NCI-H446 treated with DMSO at 0.1 percent for 48 hours (cell line): ENCODE data around the gene WDR77.

Experiments
- DNase-seq: peaks from one replicate; lab custom pipeline; 2025; lab: John Stamatoyannopoulos, UW

Gene WDR77

DNA sequence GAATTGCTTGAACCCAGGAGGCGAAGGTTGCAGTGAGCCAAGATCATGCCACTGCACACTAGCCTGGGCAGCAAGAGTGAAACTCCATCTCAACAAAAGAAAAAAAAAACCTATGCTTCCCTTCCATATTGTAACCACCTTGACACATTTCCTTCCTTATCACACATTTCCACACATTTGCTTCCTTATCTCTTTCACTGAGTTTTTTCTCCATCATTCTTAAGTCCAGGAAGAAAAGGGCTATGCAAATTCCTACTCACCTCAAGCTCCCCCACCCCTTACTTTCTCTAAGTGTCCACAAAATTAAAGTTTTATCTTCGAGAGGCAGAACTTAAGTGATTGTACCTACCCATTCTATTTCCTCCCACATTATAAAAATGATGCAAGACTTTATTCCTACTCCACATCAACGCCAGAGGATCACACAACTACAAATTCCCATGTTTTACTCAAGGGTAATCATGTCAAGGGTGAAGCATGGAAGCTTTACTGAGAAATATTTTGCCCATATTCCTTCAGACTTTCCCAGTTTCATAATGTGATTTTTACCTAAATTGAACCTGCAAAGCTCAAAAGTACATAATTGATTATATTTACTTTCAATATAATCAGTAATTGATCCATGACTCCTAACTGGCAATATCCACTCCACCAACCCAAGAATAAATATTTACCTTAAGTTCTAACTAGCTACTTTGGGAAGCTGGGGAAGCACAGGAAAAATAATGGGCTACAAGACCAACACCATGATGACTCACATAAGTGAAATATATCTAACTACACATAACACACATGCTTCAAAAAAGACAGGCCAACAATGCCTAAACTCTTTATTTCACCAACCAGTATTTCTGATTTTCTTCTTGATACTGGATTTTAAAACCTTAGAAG, 9.3 kb downstream of the WDR77 start:
- no peak for DNase-seq

DNA sequence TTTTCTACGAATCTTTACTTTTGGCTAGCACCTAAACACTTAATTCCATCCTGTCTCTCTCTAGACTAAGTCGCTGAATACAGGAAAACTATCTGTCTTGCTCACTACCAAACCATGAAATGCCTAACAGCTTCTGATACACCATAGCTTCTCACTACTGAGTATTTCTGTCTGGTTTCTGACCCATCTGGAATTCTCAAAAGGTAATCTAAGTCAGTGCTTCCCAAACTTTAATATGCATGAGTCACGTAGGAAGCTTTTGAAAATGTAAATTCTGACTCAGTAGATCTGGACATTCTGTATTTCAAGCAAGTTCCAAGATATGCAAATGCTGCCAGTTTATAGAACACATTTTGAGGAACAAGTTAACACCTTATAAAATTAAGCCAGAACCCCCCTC, 12.3 kb downstream of the WDR77 start:
- no peak for DNase-seq

DNA sequence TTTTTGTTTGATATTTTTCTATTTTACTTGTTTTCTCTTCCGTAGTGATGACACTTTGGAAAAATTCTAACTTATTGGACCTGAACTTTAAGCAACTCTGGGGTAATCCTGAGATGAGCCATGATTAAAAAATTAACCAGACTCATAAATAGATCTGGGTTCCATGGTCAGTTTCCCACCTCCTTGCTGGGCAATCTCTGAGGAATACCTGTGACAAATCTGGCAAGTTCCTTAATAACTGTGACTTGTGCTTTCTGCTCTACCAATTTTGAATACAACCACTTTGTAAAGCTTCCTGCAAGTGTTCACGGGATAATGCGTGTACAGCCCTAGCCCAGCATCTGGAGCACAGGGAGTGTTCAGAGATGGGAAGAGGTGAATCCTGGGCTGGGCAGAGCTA, 24.8 kb downstream of the WDR77 start:
- no peak for DNase-seq

DNA sequence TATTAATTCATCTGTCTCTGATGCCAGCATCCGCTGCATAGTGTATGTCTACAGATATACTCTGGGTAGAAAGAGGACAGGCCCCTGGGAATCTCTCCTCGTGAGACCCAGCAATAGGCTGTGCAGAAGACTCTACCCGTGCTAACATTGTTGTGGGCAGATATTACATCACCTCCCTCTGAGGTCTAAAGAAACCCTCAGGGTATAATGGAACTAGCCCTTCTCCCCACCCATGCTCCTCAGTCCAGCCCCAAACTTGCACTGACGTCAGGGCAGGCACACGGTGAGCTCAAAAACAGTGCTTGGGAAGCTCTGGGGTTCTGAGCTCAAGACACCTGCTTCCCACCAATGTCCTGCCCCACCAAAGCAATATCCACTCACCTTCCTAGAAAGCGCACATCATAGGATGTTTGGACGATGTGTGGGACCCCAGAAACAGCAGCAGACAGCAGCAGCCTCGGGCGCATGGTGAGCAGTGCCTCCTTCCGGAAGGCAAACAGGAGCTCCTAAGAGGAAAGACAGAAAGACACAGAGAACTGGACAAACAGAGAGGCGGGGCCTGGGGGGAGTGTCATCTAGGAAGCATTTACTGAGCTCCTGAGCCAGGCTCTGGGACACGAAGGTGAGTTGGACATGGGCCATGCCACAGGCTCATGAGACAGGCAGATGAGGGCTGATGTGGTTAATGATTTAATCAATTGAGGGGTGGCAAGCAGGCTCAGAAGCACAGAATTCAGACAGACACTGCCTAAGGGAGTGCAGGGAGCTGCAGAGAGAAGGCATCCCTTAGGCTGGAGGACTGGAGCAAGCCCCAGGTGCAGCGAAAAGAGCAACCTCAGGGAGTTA, 26.3 kb downstream of the WDR77 start:
- no peak for DNase-seq

DNA sequence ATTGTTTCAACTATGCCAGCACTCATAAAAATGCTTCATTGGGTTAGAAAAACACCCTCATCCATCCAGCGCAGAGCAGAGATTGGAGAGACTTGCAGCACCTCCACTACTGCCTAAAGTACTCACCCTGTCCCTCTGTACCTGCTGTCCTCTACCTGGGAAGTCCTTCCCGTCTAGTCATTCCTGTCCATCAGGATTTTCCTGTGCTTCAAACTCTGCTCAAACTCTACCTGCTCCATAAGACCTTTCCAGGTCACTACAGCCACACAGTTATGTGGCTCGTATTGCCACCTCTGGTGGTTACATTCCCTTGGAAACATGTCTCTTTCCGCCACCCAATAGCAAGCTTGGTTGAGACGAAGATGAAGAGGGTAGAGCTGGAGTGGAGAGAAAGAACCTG, 28.7 kb downstream of the WDR77 start:
- no peak for DNase-seq

DNA sequence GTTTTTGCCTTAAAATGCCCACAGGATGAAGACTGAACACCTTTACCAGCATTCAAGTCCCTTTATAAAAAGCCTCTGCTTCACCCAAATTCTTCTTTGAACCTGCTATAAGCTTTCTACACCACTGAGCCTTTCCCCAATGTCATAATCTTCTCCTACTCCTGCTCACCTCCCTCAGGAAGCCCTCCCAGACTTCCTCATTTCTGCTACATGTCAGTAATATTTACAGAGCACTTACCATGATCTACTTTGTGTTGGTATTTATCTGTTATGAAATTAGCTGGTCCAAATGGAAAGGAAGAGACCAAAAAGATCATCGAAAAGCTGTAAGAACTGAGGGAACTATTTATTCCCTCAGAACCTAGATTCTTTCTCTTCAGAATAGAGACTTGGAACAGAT, 30.0 kb downstream of the WDR77 start:
- no peak for DNase-seq

DNA sequence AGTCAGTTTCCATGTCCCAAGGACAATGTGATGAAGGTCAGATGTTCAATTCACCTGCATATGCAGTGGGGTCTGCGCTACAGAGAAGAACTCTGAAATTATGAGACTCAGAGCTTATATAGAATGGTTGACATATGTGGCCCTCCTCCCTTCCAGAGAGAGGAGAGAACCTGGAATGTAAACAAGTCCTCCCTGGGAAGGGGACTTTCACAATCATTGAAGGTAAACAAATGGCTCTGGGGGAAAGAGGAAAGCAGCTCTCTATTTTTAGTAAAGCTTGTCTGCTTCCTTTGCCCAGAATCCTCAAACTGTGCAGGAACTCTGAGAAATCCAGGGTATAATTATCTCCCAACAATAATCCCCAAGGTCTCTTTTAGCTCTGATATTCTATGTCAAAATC, 31.3 kb downstream of the WDR77 start:
- no peak for DNase-seq

DNA sequence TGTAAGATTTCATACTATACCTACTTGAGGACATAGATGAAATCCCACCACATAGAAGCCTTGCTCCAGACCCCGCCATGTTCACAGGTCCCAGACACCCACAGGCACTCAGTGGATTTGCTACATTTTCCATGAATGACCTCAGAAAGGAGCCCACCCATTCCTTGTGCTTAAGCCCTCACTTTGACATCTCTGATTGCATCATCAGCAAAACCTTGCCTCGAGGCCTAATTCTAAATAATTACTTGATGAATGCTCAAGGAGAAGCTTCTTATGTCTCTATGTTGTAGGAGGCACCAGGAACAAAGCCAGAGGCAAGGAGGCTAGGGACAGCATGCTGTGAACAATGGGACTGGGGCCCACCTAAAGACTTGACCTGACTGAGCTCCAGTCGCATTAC, 33.6 kb downstream of the WDR77 start:
- no peak for DNase-seq

DNA sequence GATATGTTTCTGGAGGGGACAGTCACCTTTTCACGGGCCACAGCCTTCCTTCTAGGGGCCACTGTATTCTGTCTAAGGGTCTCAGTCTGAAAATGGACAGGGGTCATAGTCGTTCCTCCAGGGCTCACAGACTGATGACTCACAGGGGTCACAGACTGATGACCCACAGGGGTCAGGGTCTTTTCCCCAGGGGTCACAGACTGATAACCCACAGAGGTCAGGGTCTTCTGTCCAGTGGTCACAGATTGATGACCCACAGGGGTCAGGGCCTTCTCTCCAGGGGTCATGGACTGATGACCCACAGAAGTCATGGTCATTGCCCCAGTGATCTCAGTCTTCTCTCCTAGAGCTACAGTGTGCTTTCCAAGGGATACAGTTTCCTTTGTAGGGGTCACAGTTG, 34.3 kb downstream of the WDR77 start:
- DNase-seq, result no peak

DNA sequence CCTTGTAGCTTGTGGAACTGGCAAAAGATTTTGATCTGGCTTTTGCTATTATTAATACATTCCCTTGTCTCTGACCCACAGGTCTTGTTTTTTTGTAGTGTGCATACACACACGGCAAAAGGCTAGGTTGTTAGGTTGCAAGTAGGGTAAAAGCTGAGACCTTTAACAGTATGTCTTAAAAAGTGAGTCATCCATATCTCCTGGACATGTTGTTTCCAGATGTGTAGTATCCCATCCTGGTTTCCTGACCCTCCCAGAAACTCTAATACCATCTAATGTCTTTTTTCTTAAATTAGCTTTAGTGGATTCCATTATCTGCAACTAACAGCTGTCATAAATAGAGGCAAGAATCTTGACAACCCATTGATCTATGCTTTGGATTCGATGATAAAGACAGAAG, 36.2 kb downstream of the WDR77 start:
- DNase-seq, result no peak

DNA sequence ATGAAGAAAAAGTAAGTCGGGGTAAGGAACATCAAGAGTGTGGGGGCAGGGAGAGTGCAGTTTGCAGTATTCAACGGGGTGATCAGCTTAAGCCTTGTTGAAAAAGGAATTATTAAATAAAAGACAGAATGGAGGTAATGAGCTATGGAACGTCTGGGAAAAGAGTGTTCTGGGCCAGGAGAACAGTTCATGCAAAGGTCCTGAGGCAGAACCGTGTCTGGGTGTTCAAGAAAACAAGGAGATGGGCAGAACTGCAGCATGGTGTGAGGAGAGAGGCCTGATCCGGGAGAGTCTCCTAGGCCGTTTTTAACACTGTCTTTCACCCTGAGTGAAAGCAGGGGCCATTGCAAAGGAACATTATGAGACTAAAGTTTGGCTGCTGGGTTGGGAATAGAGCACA, 41.8 kb downstream of the WDR77 start:
- no peak for DNase-seq

DNA sequence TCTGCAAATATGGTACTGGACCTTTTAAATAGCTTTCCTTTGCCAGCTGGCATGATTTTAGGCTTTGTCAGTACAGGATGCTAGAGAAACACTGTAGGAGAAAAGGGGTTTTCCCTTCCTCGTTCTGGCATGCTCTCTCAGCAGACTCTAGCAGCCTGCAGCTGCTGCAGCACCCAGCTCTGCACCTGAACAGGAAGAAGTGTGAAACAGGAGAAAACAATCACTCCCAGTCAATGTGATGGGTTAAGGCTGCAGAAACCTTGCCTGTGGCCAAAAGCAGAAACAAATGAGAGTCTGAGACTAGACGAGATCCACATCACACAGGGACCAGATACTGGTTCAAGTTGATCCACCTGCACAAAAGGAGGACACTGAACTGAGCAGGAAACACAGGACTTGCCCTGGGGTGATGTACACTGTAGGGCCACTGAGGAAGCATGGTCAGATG, 42.7 kb downstream of the WDR77 start:
- DNase-seq, result no peak

DNA sequence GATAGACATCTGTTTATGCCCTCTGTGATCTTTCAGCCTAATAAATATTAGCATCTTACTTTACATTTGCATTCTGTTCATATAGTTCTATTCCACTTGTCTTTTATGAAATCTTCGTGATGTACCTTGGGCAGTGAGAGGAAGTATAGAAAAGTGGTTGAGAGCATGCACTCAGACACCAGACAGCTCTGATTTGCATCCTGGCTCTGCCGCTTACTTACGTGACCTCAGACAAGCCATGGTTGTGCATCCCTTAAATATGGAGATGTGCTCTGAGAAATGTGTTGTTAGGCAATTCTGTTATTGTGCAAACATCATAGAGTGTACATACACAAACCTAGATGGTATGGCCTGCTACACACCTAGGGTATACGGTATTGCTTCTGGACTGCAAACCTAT, 44.5 kb downstream of the WDR77 start:
- DNase-seq, result no peak

DNA sequence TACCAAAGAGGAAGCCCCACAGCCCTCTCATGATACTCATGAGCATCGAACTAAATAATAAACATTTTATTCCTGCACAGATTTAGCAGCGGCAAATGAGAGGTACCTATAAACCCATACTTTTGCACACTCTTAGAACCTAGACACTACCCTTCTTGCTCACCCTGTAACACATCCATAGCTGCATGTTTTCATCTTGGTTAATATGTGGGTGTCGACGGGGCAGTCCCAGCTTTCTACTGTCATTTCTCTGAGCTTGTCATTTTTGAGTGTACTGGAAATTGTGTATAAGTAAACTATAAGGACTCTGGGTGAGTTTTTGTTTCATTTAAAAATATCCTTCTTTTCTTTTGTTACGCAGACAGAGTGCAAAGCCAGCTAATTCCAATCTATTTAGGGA, 47.0 kb downstream of the WDR77 start:
- no peak for DNase-seq

DNA sequence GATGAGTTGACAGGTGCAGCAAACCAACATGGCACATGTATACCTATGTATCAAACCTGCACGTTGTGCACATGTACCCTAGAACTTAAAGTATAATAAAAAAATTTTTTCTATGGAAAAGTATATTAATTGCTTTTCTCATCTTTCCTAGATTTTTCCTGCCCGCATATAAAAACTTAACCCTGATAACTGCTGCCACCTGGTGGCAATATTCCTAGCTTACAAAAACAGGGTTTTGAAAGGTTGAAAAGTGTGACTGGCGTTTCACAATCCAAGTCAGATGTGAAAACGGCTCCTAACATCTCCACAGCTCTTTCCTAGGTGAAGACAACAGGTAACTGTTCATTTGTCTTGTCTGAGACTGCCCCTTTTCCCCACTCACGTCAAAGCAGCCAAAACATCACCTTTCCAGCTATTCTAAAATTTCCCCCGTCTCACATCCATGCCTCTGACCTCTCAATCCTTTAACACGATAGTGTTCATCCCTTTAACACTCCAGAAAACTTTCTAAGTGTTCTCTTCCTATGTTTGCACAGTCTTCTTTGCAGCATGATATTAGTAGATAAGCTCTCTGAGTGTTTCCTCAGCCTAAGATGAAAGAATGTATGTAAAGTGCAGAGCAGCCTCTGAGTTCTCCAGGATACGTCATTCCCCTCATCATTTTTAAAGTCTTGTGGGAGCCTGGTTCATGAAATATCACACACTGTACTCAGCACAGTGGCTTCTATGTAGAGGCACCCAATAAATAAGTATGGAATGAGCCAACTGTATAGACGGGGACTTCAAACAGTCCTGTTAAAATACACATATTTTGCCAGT, 49.1 kb downstream of the WDR77 start:
- DNase-seq, result no peak

DNA sequence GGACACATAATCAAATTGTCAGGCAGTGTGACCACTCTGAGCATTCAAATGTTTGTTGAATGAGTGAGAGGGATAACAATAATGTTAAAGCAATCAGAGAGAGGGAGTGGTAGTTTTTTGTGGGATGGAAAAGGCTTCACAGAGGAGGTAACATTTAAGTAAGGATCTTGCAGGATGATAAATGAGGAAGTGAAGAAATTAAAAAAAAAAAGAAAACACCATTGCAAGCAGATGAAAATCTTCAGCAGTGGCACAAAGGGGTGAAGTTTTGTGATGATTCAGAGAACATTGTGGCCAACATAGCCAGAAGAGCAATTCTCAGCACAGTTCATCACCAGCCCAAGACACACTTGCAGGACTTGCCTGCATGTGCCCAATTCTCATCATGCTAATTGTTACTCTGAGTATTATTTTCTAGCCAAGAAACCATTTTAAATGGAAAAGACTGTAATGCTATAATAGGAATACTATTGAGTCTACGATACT, 56.6 kb downstream of the WDR77 start:
- DNase-seq, result no peak

DNA sequence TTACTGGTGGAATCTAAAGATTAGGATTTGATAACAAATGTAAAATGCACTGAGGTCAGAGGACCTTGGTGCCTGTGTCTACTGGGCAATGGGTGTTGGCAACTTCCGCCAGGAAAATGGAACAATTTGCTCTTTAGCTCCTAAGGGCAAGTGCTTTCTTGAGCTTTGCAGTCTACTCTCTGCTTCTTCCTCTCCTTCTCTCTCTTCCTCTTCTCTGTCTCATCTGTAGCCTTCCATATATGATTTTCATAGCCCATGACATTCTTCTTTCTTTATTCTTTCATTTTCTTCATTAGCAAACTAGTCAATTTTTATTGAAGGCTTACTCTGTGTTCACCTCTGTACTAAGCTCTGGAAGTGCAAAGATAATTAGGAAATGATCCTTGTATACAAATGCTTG, 57.0 kb downstream of the WDR77 start:
- no peak for DNase-seq
